HG03439 (cell line): ENCODE measurements around the gene NOL4L.

Experiments used
- ATAC-seq: cut with Tn5 transposase; IDR thresholded peaks from one replicate; pipeline ENCODE4 v1.9.1; 2021; ENCODE audit warnings: mild to moderate bottlenecking, moderate library complexity; ENCODE audit not compliant: unreplicated experiment

Gene NOL4L

DNA sequence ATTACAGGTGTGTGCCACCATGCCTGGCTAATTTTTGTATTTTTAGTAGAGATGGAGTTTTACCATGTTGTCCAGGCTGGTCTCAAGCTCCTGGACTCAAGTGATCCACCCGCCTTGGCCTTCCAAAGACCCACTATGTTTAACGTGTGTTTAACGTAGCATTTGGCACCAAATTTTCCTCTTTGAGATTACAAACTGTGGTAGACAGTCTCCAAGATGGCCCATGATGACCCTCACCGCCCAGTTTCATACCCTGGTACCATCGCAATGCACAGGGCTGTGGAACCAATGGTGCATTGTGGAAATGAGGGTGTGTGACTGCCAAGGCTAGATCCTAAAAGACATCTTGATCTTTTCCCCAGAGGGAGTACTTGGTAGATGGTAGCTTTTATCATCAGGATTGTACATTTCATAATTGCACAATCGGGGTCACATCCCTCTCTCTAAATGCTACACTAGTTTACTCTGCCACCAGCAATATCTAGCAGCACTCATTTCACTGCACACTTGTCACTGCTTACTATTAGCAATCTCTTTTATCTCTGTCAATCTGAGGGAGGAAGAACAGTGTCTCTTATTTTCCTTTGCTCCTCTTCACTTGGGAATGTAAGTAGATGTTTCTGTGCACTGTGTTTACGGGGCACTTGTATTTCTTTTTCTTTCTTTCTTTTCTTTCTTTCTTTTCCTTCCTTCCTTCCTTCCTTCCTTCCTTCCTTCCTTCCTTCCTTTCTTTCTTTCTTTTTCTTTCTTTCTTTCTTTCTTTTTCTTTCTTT is 96.9 kb downstream of the NOL4L start:
- no peak for ATAC-seq

DNA sequence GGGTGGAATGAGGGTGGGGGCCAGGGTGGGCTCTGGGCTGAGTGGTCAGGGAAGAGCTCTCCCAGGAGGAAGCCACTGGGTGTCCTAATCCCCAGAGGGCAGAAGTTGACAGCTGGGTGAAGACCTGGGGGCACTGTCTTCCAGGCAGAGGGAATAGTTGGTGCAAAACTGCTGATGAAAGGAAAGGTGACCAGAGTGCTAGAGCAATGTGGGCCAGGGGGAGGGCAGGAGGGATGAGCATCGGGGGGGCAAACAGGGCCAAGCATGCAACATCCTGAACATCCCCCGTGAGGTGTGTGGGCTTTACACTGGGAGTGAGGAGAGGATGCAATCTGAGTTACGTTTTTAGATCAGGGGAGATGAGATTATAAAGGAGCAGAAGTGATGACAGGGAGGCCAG is 97.8 kb downstream of the NOL4L start:
- ATAC-seq, result no peak

DNA sequence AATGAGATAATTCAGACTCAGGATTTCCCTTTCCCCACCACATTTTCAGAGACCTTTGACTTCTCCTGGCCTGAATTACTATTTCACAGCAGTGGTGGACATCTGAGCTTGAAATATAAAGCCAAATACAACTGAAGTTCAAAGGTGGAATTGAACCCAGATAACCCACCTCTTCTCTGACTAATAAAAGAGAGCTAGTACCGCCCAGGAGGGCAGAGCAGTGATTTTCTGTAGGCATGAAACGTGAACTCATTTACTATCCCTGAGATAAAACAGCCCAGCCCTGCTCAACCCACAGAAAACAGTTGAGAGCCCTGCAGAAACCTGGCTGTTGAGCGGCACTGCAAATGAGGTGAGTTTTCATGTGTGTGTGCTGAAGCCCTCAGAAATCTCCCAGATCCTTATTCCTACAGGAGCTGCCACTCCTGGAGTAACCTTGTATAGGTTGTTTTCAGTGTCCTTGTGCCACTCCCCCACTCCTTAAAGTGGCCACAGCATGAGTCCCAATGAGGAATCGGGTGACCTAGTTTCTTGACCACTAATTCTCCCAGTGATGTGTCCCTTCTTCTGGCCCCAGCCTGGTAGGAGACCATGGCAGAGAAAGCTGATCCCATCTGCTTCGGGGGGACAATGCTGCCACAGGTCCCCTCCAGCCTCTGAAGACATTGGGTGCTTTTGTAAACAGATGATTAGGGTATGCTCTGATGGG is 99.2 kb downstream of the NOL4L start:
- no peak for ATAC-seq

DNA sequence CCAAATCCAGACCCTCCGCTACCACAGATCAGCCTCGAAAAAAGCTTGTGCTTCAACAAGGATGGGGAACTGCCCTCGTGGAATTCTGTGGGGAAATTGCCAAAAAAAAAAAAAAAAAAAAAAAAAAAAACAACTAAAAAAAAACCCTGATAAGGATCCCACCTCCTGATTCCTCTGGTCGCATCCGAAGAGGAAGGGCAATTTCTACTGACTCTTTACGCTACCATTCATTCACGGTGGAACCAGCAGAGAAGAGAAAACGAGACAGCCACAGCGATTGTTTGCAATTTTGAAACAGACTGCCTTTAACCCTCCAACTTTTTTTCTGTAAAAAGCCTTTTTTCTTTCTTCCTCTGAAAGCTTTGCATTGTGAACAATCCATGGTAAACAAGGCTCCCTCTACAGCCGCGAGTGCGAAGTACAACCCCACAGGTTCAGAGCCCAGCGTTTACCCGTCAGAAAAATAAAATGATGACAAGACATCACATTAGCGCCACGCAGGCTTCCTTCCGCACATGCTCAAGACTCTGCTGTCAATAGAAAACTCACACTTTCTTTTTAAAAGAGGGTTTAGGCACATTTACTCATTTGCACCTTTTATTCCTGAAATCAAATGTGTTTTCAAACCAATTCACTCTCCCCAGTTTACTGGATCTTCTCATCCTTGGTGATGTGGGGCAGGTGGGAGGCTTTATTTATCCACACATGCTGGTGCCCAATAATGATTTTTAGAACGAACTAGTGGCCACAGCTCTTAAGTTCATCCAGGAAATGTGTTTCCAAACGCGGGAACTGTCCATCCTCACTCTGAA is 100.0 kb downstream of the NOL4L start:
- ATAC-seq, result peak; percentile 69

DNA sequence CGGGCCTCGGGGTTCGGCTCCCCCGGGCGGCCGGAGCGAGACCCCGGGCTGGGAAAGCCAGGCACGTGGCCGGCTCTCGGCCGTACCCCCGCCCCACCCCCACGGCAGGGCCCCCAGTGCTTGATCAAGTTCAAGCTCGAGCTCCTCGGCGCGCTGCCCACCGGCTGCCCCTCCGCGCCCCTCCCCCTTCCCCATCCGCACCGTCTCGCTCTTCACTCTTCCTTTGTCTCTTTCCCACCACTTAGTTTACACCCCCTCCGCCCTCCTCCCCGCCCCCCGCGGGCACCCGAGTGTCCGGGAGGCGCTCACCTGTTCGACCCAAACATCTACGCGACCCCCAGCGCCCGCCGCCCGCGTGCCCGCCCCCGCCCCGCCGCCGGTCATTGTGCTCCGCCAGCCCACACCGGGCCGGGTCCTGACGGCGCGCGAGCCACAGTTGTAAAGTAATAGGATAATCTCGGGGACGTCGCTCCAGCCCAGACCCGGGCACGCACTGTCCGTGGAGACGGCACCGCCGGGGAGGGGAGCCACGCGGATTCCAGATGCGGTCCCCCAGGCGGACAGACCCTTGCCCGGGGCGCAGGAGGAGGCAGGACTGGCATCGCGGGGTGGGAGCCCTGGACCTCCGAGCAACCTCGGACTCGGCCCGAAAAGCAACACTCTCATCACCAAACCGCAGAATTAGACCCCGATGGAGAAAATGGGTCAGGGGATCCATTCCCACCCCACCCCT is 100.7 kb downstream of the NOL4L start:
- no peak for ATAC-seq

DNA sequence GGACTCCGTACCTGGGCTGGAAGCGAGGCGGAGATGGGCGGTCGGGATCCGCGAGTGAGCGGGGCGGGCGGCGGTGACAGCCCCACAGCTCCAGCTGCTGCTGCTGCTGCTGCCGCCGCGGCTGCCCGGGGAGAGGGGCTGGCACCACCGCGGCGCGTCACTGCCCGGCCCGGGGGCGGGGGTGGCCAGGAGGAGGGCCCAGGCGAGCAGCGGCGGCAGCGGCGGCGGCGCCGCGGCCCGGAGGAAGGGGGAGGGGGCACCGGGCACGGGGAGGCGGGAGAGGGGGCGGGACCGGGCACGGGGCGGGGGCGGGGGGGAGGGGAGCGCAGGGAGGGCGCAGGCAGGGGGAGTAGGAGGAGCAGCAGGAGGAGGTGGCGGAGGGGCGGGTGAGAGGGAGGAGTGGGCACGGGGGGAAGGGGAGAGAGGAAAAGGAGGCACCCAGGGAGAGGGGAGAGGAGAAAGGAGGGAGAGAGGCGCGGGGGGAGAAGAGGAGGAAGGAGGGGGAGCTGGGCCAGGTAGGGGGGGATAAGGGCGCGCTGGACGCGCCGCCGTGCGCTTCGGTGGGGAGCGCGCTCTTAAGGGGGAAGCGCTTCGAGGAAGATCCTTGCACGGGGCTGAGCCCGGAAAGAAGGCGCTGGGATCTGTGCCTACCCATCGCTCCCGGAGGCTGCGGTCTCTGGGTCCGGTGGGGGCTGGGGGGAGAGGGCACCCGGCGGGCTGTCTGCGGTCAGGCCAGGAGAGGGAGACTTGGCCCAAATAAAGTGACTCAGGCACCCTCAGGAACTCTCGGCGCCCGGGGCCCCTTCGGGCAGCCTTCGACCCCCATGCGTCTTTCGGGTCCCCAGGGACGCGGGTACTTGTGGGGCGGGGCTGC is 101.5 kb downstream of the NOL4L start:
- no peak for ATAC-seq

DNA sequence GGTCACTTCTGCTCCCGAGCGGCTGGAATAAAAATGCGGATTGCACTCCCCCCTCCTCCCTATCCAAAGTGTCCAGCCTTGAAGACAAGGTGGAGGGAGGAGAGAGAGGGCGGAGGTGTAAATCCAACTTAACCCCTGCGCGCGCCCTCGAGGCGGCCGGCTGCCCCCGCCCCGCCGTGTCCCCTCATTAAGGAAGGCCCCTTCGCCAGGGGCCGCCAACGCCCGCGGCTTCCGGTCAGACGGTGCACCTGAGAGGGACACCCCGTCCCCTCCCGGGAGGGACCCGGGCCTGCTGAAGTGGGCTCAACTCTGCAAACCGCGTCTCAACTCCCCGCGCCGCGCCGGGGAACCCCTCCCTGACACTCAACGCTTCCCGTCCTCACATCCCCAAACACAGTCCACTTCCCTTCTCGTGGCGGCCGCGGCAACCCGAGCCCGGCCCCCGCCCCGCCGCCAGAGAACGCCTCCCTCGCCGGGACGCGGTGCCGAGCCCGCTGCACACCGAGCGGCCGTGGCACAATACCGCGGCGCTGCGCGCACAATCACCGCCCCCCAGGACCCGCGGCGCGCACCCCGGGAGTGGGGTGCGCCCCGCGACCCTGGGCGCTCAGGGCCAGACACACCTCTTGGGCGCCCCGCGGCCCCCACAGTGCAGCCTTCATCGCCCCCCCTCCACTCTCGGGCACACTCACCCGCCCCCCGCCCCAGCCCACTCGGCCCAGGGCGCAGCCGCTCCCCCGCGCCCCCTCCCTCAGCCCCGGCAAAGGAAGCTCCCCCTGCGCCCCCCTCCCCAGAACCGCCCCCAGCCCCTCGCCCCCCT is 102.5 kb downstream of the NOL4L start:
- no peak for ATAC-seq

DNA sequence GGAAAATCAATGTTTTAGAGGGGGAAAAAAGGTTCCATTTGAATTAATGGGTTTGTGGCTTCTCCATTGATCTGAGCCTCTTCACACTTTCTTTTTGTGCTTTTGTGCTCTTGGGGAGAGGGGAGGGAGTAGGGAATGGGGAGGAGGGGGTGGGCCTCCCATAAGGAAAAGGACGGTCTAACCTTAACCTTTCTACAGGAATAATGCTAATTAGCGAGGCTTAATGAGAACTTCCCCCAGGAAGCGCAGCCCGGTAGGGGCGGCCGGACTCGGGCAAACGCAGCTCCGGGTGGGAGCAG is 103.0 kb downstream of the NOL4L start:
- ATAC-seq, result no peak

DNA sequence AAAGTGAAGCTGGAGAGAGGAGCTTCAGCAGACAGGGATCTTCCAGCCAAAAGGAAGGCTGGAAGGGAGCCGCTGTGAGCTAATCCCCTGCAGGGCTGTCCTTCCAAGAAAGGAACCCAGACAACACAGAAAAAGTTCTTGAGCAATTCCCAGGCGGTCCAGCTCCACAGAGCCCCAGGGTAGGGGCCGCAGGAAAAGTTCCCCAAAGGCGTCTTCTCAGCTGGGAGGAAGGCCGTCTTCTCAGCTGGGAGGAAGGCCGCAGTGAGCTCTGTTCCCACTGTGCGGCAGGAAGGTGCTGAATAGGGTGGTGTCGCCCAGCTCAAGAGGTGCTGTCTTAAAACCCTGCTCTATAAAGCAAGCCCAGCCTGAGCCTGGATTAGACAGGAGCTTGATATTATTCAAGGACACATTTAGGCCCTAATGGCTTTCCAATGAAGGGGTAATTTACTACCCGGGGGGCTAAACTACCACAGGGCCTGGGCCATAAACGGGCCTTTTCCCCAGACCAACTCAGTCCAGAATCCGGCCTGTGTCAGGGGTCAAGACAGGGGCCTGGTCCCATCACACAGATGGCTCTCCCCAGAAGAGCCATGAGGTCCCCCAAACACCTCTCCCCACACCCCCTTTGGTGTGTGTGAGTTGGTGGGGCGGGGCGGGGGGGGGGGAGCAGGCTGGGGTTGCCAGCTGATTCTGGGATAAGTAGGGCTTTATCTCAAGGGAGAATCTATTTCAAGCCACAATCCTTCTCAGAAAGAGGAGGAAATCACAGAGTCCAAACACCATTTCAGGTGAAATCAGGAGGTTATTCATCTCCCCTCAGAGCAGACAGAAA is 103.6 kb downstream of the NOL4L start:
- no peak for ATAC-seq

DNA sequence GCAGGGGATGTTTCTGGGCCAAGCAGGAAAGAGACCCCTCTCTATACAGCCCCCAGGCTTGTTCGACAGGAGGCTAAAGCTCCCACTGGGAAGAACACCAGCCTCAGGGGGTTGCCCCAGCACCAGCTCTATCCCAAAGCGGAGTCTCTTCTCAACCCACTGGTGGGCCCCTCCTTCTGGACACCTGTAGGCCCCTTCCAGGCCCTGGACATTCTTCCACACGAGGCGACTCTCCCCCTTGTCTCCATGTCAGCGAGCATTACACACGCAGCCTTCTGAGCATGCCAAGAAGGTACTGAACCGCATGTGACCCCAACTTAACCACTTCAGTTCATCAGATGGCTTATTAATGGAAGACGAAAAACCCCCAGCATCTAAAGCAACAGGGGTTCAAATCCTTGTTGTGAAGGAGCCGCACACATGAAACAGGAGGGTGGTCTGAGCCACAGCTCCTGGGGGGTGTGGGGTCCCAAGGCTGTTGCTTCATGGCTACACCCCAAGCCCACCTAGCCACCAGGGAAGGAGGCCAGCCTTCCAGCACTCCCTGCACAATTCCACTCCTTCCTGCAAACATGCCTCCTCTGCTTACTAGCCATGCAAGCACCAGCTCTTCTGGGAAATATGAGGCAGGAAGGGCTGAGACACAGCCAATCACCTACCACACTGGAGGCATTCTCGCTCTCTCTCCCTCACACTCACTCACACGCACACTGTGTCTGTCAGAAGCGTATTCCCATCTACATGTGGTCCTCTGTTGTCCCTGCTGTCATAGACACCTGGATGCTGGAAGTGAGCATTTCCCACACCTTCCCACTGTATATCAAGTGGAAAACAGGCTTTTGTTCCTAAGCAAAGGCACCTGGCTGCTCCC is 104.5 kb downstream of the NOL4L start:
- ATAC-seq, result no peak

DNA sequence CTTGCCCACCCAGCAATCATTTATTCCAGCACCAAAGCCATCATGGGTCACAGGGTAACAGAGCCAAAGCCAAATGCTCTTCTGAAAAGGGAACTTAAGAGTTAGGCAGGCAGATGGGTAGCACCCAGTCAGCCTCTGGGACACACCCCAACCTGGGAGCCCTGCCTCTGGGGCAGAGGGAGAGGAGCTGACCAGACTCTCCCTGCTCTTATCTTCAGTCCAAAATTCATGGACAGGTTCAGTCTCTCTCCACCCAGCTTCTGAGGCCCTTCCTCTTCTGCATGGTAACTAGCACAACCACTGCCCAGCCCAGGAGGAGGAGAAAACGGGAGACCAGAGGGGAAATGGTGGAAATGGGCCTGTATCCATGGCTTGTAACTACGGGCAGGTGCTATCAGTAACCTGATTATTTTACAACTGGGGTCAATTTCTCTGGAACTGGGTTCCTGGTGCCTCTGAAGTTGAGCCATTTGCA is 105.4 kb downstream of the NOL4L start:
- no peak for ATAC-seq

DNA sequence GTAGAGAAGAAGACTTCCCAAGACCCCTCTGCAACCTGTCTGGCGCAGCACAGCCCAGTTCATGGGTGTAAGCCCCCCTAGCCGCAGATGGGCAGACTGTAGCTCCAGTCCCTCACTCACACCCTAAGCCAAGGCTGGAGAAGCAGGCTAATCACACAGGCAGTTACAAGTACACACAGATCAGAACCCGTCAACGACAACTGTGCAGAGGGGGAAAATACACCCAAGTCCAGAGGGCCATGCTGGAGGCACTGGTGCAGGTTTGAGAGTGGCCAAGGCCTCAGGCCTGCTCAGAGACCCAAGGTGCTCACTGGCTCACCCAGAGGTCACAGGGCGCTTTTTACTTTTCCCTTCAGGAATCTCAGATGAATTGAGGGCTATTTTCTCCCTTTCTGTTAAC is 106.1 kb downstream of the NOL4L start:
- no peak for ATAC-seq

DNA sequence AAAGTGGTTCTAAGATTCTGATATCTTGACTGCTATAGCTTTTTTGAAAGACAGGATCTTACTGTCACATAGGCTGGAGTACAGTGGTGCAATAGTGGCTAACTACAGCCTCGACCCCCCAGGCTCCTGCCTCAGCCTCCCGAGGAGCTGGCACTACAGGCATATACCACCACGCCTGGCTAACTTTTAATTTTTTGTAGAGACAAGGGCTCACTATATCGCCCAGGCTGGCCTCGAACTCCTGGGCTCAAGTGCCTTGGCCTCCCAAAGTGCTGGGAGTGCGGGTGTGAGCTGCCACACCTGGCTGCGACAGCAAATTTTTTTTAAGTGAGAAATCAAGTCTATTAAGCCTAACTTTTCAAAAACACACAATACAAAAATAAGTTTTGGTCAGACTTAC is 106.6 kb downstream of the NOL4L start:
- ATAC-seq, result no peak

DNA sequence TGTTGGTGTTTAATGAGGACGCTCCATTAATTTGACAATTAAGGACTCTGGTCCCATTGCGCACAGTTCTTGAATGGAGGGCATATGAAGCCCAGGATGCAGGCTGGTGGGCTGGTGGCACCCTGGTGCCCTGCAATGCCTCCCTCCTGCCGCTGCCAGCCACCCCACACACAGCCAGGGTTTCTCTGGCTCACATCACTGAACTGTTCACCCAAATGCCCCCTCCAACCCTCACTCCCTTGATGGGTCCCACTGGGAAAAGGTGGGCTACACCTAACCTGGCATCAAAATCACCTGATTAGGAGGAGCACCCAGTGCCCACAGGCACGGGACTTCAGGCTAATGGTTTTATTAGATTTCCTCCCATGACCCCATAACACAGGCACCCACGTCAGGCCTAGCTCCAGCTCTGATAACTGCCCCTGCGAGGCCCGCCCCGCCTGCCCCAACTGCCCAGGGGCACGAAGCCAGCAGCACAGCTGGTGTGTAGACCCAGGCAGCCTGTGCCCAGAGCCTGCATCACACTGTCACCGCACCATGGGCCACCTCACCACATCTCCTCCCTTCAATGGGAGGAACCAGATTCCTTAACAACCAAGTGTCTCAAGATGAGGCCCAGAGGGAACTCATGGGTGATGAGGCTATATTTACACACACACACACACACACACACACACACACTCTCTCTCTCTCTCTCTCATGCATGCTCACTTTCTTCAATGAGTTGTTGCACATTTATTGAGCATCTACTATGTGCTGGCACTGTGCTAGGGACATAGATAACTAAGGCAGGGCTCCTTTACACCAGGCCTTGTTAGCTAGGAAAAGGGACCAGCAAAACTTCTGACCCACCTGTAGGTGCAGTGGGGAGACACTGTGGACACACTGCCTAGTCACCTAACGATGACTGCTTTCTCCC is 107.3 kb downstream of the NOL4L start:
- ATAC-seq, result no peak

DNA sequence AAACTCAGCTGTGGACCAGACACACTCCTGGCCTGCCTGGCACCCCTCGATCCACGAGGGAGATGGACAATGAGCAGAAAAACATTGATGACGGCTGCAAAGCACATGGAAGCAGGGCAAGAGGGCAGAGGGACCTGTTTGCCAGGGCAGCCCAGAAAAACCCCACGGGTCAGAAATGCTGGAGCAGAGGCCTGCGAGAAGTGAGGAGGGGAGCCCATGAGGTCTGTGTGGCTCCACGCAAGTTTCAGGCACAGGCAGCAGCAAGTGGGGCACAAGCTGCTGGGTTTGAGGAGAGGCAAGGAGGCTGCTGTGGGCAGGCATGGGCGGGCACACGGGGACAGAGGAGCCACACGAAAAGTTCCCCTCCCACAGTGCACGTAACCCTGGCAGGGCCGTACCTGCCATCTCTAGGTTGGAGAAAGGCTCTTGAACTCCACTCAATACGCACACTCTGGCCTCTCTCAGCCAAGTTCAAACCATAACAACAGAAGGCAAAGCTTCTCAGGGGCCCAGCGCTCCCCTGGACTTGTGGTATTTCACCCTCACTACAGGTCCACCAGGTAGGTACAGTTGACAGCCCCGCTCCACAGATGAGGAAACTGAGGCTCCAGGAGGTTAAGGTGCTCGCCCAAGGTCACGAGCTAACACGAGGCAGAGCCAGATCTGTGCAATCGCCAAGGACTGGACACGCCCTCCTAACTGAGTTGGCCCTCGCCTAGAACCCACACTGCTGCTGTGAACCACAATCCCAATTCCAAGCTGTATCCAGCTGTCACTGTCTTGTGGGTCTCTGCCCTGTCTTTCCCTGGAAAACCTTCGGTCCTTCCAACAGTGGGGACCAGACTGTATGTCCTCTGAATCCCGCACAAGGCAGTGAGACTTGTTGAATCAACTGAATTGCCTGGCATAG is 108.2 kb downstream of the NOL4L start:
- ATAC-seq, result no peak
